ENCODE data around the gene STX19. TPM values are rescaled to one million over a fixed set of nuclear protein-coding genes. Genes with fewer than 3 reads are reported as not detected.

STX19 gene
- total RNA-seq, result not detected

DNA sequence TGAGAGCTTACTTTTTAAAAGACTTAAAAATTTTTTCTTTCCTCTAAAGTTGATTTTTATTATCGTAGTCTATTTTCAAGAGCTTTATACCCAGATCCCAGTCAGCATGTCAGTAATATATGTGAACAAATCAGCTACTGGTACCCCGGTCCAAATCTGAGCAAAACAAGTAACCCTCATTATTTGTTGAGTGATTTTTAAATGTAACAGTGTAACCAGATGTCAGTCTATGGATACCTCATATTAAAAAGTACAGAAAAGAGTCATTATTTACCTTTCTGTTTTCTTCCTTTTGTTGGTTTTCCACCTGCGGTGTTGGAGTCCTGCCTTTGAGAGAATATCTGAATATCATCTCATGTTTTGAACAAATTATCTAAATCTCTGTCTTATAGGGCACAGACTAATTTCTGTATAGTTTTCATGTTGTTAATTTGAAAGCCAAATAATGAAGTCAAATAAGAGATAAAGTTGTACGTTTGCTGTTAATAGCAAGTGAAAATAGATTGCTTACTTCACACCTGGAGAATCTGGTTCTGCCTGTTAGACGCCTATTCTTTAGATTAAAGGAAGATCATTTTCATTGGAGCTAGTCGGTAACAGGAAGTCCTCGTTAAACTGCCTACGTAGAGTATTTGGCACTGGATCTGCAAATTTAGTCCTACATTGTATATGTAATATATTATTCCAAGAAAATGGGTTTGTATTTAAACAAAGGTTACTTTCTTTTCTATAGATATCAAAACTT is at the start of gene STX19:
TSS of gene STX19 (minus strand) at position 505 of the 745 bp plus-strand sequence. CDS start 13,328 bp downstream, outside the sequence.
- H3K9me3 Mint-ChIP-seq, result no peaks in the 10 kb centered on the region
- DNase-seq, result no peak
- no peaks in the 10 kb centered on the region for H3K4me1 Mint-ChIP-seq (ENCODE audit: low read depth)
- H3K36me3 Mint-ChIP-seq (ENCODE audit: insufficient read depth), result no peaks in the 10 kb centered on the region
- no peak for ATAC-seq
- H3K27me3 Mint-ChIP-seq (ENCODE audit: low read depth), result no peaks in the 10 kb centered on the region
- no peak within 1 kb of the TSS for H3K4me3 Mint-ChIP-seq

- Mint-ChIP-seq H3K9me3 (no peaks in the 10 kb centered on the region), H3K4me3 (no peak overlapping the region), H3K36me3 (ENCODE audit: insufficient read depth) (peaks cover 53% of the 10 kb centered on the region), H3K27me3 (ENCODE audit: low read depth) (no peaks in the 10 kb centered on the region), H3K4me1 (ENCODE audit: low read depth) (peaks cover 63% of the 10 kb centered on the region)
- no peak for DNase-seq
- no peak for ATAC-seq
Measured at GRCh38 chr3:94076055-94076454, 47.7 kb upstream of the STX19 start.

- Mint-ChIP-seq H3K27me3 (ENCODE audit: low read depth) (no peaks in the 10 kb centered on the region), H3K4me1 (ENCODE audit: low read depth) (peaks cover 57% of the 10 kb centered on the region), H3K4me3 (no peak overlapping the region), H3K9me3 (no peaks in the 10 kb centered on the region), H3K36me3 (ENCODE audit: insufficient read depth) (peaks cover 51% of the 10 kb centered on the region)
- ATAC-seq, result peak in 1 of 2 donors; percentile 34
- DNase-seq, result no peak
Measured at GRCh38 chr3:94071713-94072284, 43.4 kb upstream of the STX19 start.

GRCh38 chr3:94070341-94070911 is 42.0 kb upstream of the STX19 start:
- Mint-ChIP-seq H3K4me3 (no peak overlapping the region), H3K4me1 (ENCODE audit: low read depth) (peaks cover 68% of the 10 kb centered on the region), H3K36me3 (ENCODE audit: insufficient read depth) (peaks cover 50% of the 10 kb centered on the region), H3K27me3 (ENCODE audit: low read depth) (no peaks in the 10 kb centered on the region), H3K9me3 (no peaks in the 10 kb centered on the region)
- DNase-seq, result no peak
- ATAC-seq, result peak; percentile 57 to 58

- Mint-ChIP-seq H3K4me3 (no peak overlapping the region), H3K9me3 (no peaks in the 10 kb centered on the region), H3K4me1 (ENCODE audit: low read depth) (peaks cover 70% of the 10 kb centered on the region), H3K27me3 (ENCODE audit: low read depth) (no peaks in the 10 kb centered on the region), H3K36me3 (ENCODE audit: insufficient read depth) (peaks cover 52% of the 10 kb centered on the region)
- DNase-seq, result no peak
- ATAC-seq, result no peak
Measured at GRCh38 chr3:94069194-94069813, 40.9 kb upstream of the STX19 start.

- no peaks in the 10 kb centered on the region for H3K27me3 Mint-ChIP-seq (ENCODE audit: low read depth)
- DNase-seq (no peak), ATAC-seq (no peak)
- H3K36me3 Mint-ChIP-seq (ENCODE audit: insufficient read depth), result peaks cover 38% of the 10 kb centered on the region
- H3K4me3 Mint-ChIP-seq, result no peak overlapping the region
- H3K9me3 Mint-ChIP-seq, result no peaks in the 10 kb centered on the region
- peaks cover 69% of the 10 kb centered on the region for H3K4me1 Mint-ChIP-seq (ENCODE audit: low read depth)
Measured at GRCh38 chr3:94066506-94067500, 38.4 kb upstream of the STX19 start.

DNA sequence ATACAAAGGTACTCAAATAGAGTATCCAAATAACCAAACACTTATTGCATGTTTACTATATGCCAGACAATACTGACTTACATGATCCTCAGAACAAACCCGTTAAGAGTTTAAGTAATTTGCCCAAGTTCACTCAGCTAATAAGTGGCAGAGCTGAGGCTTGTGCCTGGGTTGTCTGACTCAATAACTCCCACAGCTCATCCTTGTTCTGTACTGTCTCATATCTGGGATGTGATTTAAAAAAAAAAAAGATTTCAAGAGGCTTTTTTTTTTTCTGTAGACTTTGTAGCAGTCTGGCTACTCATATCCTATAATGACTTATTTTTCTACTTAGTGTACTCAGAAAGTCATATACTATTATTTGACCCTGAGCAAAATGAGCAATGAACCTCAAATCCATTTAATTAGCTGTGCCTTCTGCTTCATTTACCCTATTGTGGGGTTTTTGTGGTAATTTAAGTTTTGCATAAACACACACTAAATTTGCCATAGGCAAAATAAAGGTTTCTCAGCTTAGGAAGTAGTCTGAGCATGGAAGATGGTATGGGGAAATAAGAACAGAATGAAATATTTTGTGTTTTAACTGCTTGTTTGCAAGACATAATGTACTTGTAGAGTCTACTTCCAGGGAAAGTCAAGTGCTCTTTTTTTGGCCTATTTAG is 37.6 kb upstream of the STX19 start:
- H3K36me3 Mint-ChIP-seq (ENCODE audit: insufficient read depth), result peaks cover 32% of the 10 kb centered on the region
- no peaks in the 10 kb centered on the region for H3K27me3 Mint-ChIP-seq (ENCODE audit: low read depth)
- no peak for ATAC-seq
- no peak for DNase-seq
- peaks cover 61% of the 10 kb centered on the region for H3K4me1 Mint-ChIP-seq (ENCODE audit: low read depth)
- H3K4me3 Mint-ChIP-seq, result no peak overlapping the region
- no peaks in the 10 kb centered on the region for H3K9me3 Mint-ChIP-seq

GRCh38 chr3:94065122-94065521 is 36.7 kb upstream of the STX19 start:
- ATAC-seq, result no peak
- Mint-ChIP-seq H3K9me3 (no peaks in the 10 kb centered on the region), H3K27me3 (ENCODE audit: low read depth) (no peaks in the 10 kb centered on the region), H3K4me1 (ENCODE audit: low read depth) (peaks cover 57% of the 10 kb centered on the region), H3K36me3 (ENCODE audit: insufficient read depth) (peaks cover 32% of the 10 kb centered on the region), H3K4me3 (peak overlapping the region; percentile 33)
- no peak for DNase-seq

DNA sequence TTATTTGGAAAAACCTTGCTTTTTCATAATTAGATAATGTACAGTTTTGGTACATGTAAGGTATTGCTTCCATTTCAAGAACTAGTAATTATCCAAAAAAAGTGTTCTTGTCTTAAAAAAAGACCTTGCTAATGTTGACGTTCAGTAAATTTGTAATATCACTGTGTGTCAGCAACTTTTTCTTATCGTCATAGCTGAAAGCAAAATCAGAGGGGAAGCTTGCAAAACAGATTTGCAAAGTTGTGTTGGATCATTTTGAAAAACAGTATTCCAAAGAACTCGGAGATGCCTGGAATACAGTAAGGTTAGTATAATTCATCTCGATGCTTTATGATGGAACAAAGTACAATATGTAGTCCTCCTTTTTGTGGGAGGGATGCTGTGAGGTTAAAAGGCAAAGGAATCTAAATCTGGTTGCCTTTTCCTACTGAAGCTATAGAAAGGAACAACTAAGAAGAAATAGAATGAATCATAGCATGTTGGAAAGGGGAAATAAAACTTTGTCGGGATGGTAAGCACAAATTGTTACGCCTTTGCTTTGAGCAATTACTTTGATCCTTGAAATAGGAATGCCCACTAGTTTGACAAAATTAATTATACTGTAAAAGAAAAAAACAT is 36.0 kb upstream of the STX19 start:
- DNase-seq (no peak), ATAC-seq (no peak)
- H3K4me3 Mint-ChIP-seq, result peak overlapping the region; percentile 93
- peaks cover 32% of the 10 kb centered on the region for H3K36me3 Mint-ChIP-seq (ENCODE audit: insufficient read depth)
- no peaks in the 10 kb centered on the region for H3K27me3 Mint-ChIP-seq (ENCODE audit: low read depth)
- H3K4me1 Mint-ChIP-seq (ENCODE audit: low read depth), result peaks cover 54% of the 10 kb centered on the region
- H3K9me3 Mint-ChIP-seq, result no peaks in the 10 kb centered on the region

DNA sequence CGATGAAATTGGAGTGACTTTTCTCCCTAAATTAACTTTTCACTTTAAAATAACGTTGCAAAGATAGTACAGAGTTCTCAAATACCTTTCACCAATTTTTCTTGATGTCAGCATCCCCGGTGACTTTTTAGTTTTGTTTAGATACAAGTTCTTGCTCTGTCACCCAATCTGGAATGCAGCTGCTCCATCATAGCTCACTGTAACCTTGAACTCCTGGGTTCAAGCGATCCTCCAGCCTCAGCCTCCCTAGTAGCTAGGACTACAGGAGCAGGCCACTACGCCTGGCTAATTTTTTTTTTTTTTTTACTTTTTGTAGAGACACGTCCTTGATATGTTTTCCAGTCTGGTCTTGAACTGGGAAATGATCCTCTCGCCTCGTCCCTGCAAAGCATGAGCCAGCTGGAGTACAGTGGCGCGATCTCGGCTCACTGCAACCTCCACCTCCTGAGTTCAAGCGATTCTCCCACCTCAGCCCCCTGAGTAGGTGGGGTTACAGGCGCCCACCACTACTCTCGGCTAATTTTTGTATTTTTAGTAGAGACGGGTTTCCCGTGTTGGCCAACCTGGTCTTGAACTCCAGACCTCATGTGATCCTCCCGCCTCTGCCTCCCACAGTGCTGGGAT is 35.2 kb upstream of the STX19 start:
- ATAC-seq (no peak), DNase-seq (no peak)
- Mint-ChIP-seq H3K4me3 (peak overlapping the region; percentile 93), H3K4me1 (ENCODE audit: low read depth) (peaks cover 50% of the 10 kb centered on the region), H3K9me3 (no peaks in the 10 kb centered on the region), H3K27me3 (ENCODE audit: low read depth) (no peaks in the 10 kb centered on the region), H3K36me3 (ENCODE audit: insufficient read depth) (peaks cover 32% of the 10 kb centered on the region)

GRCh38 chr3:94062513-94063404 is 34.4 kb upstream of the STX19 start, which contains the start of the genes DHFR2 and NSUN3:
TSS of gene DHFR2 (minus strand) at chr3:94062916. CDS start at chr3:94061511, 1,405 bp downstream.
TSS of gene NSUN3 (plus strand) at chr3:94063061. CDS start at chr3:94063127, 66 bp downstream.
- ATAC-seq, result peak; percentile 91
- Mint-ChIP-seq H3K36me3 (ENCODE audit: insufficient read depth) (peaks cover 27% of the 10 kb centered on the region), H3K9me3 (no peaks in the 10 kb centered on the region), H3K27me3 (ENCODE audit: low read depth) (no peaks in the 10 kb centered on the region), H3K4me3 (peak within 1 kb of the TSS; percentile 93), H3K4me1 (ENCODE audit: low read depth) (peaks cover 48% of the 10 kb centered on the region)
- peak; percentile 75 for DNase-seq

DNA sequence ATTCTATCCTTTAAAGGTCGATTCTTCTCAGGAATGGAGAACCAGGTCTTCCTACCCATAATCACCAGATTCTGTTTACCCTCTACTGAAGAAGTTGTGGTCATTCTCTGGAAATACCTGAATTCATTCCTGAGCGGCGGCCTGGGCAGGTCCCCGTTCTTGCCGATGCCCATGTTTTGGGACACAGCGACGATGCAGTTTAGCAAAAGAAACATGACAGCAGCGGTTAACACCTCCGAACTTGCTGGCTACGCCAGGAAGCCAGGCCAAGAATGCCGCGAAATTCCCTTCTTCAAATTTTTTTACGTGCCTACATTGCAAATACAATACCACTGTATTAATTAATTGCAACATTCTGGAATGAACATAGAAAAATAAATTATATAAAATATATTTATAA is 32.9 kb upstream of the STX19 start:
- no peak overlapping the region for H3K4me3 Mint-ChIP-seq
- H3K4me1 Mint-ChIP-seq (ENCODE audit: low read depth), result peaks cover 34% of the 10 kb centered on the region
- DNase-seq (no peak), ATAC-seq (no peak)
- H3K27me3 Mint-ChIP-seq (ENCODE audit: low read depth), result no peaks in the 10 kb centered on the region
- H3K36me3 Mint-ChIP-seq (ENCODE audit: insufficient read depth), result peaks cover 13% of the 10 kb centered on the region
- no peaks in the 10 kb centered on the region for H3K9me3 Mint-ChIP-seq
